Epithelial cell of esophagus (primary cell): ENCODE results near the gene PLA2G4D.

ENCODE experiments used
- DNase-seq: peaks from one replicate; pipeline ENCODE4 v3.0.0; 2010; ENCODE audit warnings: low read depth
- H3K4me3 ChIP-seq: 2 replicates; pipeline ENCODE4 v1.5.1; 2011; ENCODE audit warnings: mild to moderate bottlenecking, low read length, control low read depth
- CTCF ChIP-seq: IDR thresholded peaks from 2 replicates; pipeline ENCODE4 v1.5.1; 2011; ENCODE audit warnings: low read depth, mild to moderate bottlenecking, low read length, control low read depth, inconsistent platforms; ENCODE audit not compliant: insufficient read depth; ENCODE audit errors: missing control alignments

PLA2G4D gene

DNA sequence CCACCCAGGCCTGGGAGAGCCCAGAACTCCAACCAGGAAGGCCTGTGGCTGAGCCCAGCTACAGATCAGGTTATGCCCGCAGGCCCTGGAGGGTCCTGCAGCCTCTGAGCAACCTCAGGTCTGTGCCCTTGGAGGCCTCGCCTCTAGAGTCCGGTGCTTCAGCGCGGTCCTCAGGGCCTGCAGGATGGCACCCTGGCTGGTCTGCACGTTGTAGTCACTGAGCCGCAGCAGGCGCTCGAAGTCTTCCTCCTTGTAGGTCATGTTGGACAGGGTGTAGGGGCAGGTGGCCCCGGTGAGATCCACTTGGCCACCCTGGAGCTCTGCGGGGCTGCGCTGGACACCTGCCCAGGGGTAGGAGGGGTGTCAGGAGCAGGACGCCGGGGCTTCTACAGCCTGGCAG lies 25.8 kb downstream of the PLA2G4D start:
- TF ChIP-seq CTCF = no peak
- DNase-seq = no peak
- no peak overlapping the region for H3K4me3 ChIP-seq

GRCh38 chr15:42066764-42067415 lies 27.5 kb downstream of the PLA2G4D start:
- no peak overlapping the region for H3K4me3 ChIP-seq
- no peak for TF ChIP-seq CTCF
- DNase-seq = no peak

GRCh38 chr15:42065468-42065867 lies 28.9 kb downstream of the PLA2G4D start:
- no peak for TF ChIP-seq CTCF
- H3K4me3 ChIP-seq = no peak overlapping the region
- DNase-seq = no peak

- peak; percentile 22 for DNase-seq
- H3K4me3 ChIP-seq = no peak overlapping the region
- no peak for TF ChIP-seq CTCF
Measured at GRCh38 chr15:42065033-42065432, 29.3 kb downstream of the PLA2G4D start.

DNA sequence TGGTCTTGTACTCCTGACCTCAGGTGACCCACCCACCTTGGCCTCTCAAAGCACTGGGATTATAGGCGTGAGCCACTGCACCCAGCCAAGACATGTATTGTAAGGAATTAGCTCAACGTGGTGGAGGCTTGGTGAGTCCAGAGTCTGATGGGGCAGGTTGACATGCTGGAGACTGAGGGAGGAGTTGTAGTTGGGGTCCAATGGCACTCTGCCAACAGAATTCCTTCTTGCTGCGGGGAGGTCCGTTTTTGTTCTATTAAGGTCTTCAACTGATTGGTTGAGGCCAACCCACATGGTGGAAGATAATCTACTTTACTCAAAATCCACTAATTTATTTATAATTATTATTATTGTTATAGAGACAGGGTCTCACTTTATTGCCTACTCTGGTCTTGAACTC lies 30.1 kb downstream of the PLA2G4D start:
- TF ChIP-seq CTCF = no peak
- H3K4me3 ChIP-seq = no peak overlapping the region
- DNase-seq = no peak

DNA sequence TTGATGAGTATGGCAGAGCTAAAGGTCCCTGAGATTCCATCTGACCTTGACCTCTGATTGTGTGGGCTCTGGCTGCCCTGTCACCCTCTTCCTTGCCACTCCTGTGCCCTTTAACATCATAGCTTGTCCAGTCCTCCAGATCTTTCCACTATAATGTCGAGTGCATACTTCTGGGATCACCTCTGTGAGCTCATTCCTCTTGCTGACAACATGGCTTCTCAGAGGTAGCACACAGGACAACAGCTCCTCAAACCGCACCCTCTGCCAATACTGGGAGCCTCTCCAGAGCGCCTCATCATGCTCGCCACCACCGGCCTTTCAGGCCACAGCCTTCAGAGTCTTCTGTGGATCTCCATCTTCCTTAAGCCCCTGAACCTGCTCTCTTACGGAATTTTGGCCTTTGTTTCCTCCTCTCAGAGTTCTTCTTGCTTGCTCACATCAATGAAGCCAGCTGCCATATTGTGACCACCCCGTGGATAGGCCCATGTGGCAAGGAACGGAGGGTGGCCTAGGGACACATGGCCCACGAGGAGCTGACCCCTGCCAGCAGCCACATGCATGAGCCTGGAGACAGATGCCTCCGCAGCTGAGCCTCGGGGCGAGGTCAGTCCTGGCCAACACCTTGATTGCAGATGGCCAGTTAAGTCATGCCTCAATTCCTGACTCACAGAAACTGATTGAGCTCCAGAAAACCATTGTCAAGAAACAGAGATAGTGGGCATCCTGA lies 31.1 kb downstream of the PLA2G4D start:
- H3K4me3 ChIP-seq = no peak overlapping the region
- DNase-seq = peak; percentile 39
- TF ChIP-seq CTCF = no peak
